ENCODE data around the gene RC3H2.
A peak's percentile ranks its signal among the peaks of the same experiment; 100 is the strongest.

The RC3H2 gene

GRCh38 chr9:122821278-122821943 lies 83.7 kb downstream of the RC3H2 start:
- Mint-ChIP-seq H3K36me3 (ENCODE audit: low read depth) (peaks cover 42% of the 10 kb centered on the region), H3K27me3 (ENCODE audit: low read depth, poor library complexity) (peaks cover 2% of the 10 kb centered on the region), H3K27ac (peak overlapping the region; percentile 35), H3K4me3 (no peak overlapping the region), H3K4me1 (peaks cover 8% of the 10 kb centered on the region), H3K9me3 (no peaks in the 10 kb centered on the region)
- no peak for DNase-seq
- TF ChIP-seq CTCF (IDR thresholded peaks at IDR 0.05) = no peak

DNA sequence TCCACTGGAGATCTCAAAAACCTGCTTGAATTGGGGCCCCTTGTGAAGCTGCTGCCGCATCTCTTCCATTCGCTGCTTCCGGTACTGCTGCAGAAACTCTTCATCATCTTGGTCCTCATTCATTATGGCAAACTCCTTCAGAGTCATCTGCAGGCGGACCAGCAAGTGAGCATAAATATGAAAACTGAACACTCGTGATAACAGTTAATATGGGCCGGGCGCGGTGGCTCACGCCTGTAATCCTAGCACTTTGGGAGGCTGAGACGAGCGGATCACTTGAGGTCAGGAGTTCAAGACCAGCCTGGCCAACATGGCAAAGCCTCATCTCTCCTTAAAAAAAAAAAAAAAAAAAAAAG lies 84.7 kb downstream of the RC3H2 start:
- H3K9me3 Mint-ChIP-seq = no peaks in the 10 kb centered on the region
- H3K27ac Mint-ChIP-seq = peak overlapping the region; percentile 37
- peaks cover 44% of the 10 kb centered on the region for H3K36me3 Mint-ChIP-seq (ENCODE audit: low read depth)
- TF ChIP-seq CTCF (IDR thresholded peaks at IDR 0.05) = no peak
- DNase-seq = no peak
- peaks cover 4% of the 10 kb centered on the region for H3K4me1 Mint-ChIP-seq
- no peak overlapping the region for H3K4me3 Mint-ChIP-seq
- peaks cover 2% of the 10 kb centered on the region for H3K27me3 Mint-ChIP-seq (ENCODE audit: low read depth, poor library complexity)

DNA sequence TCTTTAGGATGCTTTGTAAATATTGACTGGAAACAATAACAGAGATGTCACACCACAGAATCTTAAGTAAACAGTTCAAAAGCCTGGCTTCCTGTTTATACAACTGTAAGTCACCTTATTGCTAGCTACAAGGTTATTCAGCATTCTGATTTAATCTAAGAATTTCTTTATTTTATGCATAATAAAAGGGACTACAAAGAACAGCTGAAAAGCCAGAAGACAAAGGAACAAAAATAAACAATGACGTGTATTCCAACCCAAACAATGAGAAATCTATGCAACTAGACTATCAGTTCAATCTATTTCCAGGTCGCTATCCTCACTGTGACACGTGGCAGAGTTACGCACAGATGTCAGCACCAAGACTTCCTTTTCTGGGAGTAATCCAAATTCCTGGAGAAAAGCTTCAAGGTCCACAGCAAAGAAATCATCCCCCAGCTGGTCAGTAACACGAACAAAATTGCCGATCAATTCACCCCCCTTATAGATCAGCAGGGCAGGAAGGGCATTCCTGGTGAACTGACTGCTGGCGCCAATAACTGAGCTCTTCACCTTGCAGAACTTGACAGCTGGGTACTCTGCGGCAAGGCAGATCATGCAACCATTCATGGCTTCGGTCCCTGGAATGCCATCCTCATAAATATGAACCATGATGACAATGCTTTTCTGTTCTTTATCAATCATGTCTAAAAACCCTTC lies 85.2 kb downstream of the RC3H2 start:
- Mint-ChIP-seq H3K9me3 (no peaks in the 10 kb centered on the region), H3K27me3 (ENCODE audit: low read depth, poor library complexity) (peaks cover 2% of the 10 kb centered on the region), H3K4me3 (no peak overlapping the region), H3K36me3 (ENCODE audit: low read depth) (peaks cover 48% of the 10 kb centered on the region), H3K4me1 (peaks cover 4% of the 10 kb centered on the region), H3K27ac (peak overlapping the region; percentile 37)
- no peak for DNase-seq
- no peak for TF ChIP-seq CTCF (IDR thresholded peaks at IDR 0.05)

GRCh38 chr9:122819326-122819725 lies 85.8 kb downstream of the RC3H2 start:
- H3K27me3 Mint-ChIP-seq (ENCODE audit: low read depth, poor library complexity) = peaks cover 2% of the 10 kb centered on the region
- no peak for TF ChIP-seq CTCF (IDR thresholded peaks at IDR 0.05)
- no peak for DNase-seq
- H3K9me3 Mint-ChIP-seq = no peaks in the 10 kb centered on the region
- no peak overlapping the region for H3K27ac Mint-ChIP-seq
- H3K4me3 Mint-ChIP-seq = no peak overlapping the region
- H3K4me1 Mint-ChIP-seq = peaks cover 4% of the 10 kb centered on the region
- H3K36me3 Mint-ChIP-seq (ENCODE audit: low read depth) = peaks cover 42% of the 10 kb centered on the region

DNA sequence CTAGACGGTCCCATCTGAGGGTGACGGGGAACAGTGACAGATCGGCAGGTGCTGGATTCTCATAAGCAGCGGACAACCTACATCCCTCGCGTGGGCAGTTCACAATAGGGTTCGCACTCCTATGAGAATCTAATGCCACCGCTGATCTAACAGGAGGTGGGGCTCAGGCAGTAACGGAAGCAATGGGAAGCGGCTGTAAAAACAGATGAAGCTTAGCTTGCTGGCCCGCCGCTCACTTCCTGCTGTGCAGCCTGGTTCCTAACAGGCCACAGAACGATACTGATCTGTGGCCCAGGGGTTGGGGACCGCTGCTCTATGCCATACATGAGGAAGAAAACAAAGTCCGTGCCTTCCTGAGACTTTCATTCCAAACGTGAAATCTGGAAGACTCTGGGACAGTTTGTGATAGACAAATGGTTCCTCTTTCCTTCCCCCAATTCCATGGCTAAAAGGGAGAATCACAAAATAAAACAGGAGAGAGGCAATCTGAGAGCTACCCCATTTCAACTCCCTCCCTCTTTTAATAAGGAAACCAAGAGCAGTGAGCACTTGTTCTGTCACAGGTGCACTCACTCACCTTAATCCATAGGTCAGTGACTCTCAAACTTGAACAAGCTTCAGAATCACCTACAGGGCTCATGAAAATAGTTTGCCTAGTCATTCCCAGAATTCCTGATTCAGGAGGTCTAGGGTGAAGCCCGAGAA lies 88.8 kb downstream of the RC3H2 start:
- no peak overlapping the region for H3K4me3 Mint-ChIP-seq
- no peak for DNase-seq
- peak overlapping the region; percentile 20 for H3K27ac Mint-ChIP-seq
- TF ChIP-seq CTCF (IDR thresholded peaks at IDR 0.05) = no peak
- H3K36me3 Mint-ChIP-seq (ENCODE audit: low read depth) = peaks cover 33% of the 10 kb centered on the region
- peaks cover 7% of the 10 kb centered on the region for H3K4me1 Mint-ChIP-seq
- H3K9me3 Mint-ChIP-seq = no peaks in the 10 kb centered on the region
- H3K27me3 Mint-ChIP-seq (ENCODE audit: low read depth, poor library complexity) = peaks cover 2% of the 10 kb centered on the region

Measured in nephron progenitor cell (in vitro differentiated cells).